ENCODE measurements around the gene YES1. TPM values are rescaled to one million over a fixed set of nuclear protein-coding genes. Genes with fewer than 3 reads are reported as not detected.
"Not testable (repeated sequence)": the region's sequence is repeated elsewhere in the genome, so short reads cannot be mapped to it uniquely, and the experiment has no call there.

YES1 gene
- total RNA-seq, 1 experiment from 2014 or later, result not detected

- Histone ChIP-seq H3K4me1 (ENCODE audit: low read length) (no peaks in the 10 kb centered on the region), H3K4me3 (ENCODE audit: low read length) (no peak overlapping the region), H3K9me3 (ENCODE audit: low read length) (no peaks in the 10 kb centered on the region), H3K27me3 (ENCODE audit: low read length) (no peaks in the 10 kb centered on the region), H3K9ac (ENCODE audit: low read length) (no peak overlapping the region), H3K4me2 (ENCODE audit: low read depth, low read length, poor library complexity, severe bottlenecking) (no peak overlapping the region), H3K79me2 (ENCODE audit: low read length) (no peaks in the 10 kb centered on the region), H3K9me2 (replicated peaks; ENCODE audit: insufficient read depth, low read length) (no peaks in the 10 kb centered on the region), H2AFZ (ENCODE audit: low read length) (no peak overlapping the region), H4K20me1 (ENCODE audit: insufficient read depth, low read depth, low read length) (no peaks in the 10 kb centered on the region), H3K36me3 (ENCODE audit: insufficient read depth, low read length) (no peaks in the 10 kb centered on the region), H3K27ac (ENCODE audit: low read length) (no peak overlapping the region)
- no peak for DNase-seq
Observed at GRCh38 chr18:784470-785172, 27.4 kb downstream of the YES1 start.

GRCh38 chr18:778194-778927, 33.7 kb downstream of the YES1 start:
- Histone ChIP-seq H3K27ac (ENCODE audit: low read length) (no peak overlapping the region), H3K9ac (ENCODE audit: low read length) (no peak overlapping the region), H3K79me2 (ENCODE audit: low read length) (no peaks in the 10 kb centered on the region), H3K4me2 (ENCODE audit: low read depth, low read length, poor library complexity, severe bottlenecking) (no peak overlapping the region), H3K9me2 (replicated peaks; ENCODE audit: insufficient read depth, low read length) (no peaks in the 10 kb centered on the region), H3K4me3 (ENCODE audit: low read length) (no peak overlapping the region), H4K20me1 (ENCODE audit: insufficient read depth, low read depth, low read length) (no peaks in the 10 kb centered on the region), H3K27me3 (ENCODE audit: low read length) (no peaks in the 10 kb centered on the region), H3K36me3 (ENCODE audit: insufficient read depth, low read length) (no peaks in the 10 kb centered on the region), H3K9me3 (ENCODE audit: low read length) (no peaks in the 10 kb centered on the region), H3K4me1 (ENCODE audit: low read length) (no peaks in the 10 kb centered on the region), H2AFZ (ENCODE audit: low read length) (no peak overlapping the region)
- no peak for DNase-seq

GRCh38 chr18:777021-777420, 35.0 kb downstream of the YES1 start:
- no peaks in the 10 kb centered on the region for H3K9me3 ChIP-seq (ENCODE audit: low read length)
- H3K4me1 ChIP-seq (ENCODE audit: low read length), result no peaks in the 10 kb centered on the region
- no peaks in the 10 kb centered on the region for H3K27me3 ChIP-seq (ENCODE audit: low read length)
- H3K9ac ChIP-seq (ENCODE audit: low read length), result no peak overlapping the region
- no peaks in the 10 kb centered on the region for H4K20me1 ChIP-seq (ENCODE audit: insufficient read depth, low read depth, low read length)
- no peak for DNase-seq
- H3K79me2 ChIP-seq (ENCODE audit: low read length), result no peaks in the 10 kb centered on the region
- no peak overlapping the region for H3K27ac ChIP-seq (ENCODE audit: low read length)
- H3K9me2 ChIP-seq (replicated peaks; ENCODE audit: insufficient read depth, low read length), result no peaks in the 10 kb centered on the region
- H3K4me2 ChIP-seq (ENCODE audit: low read depth, low read length, poor library complexity, severe bottlenecking), result no peak overlapping the region
- no peak overlapping the region for H3K4me3 ChIP-seq (ENCODE audit: low read length)
- H2AFZ ChIP-seq (ENCODE audit: low read length), result no peak overlapping the region
- no peaks in the 10 kb centered on the region for H3K36me3 ChIP-seq (ENCODE audit: insufficient read depth, low read length)

GRCh38 chr18:776044-776443, 36.0 kb downstream of the YES1 start:
- H3K4me1 ChIP-seq (ENCODE audit: low read length); H3K9ac ChIP-seq (ENCODE audit: low read length); H3K27me3 ChIP-seq (ENCODE audit: low read length); H3K4me2 ChIP-seq (ENCODE audit: low read depth, low read length, poor library complexity, severe bottlenecking); H4K20me1 ChIP-seq (ENCODE audit: insufficient read depth, low read depth, low read length); H2AFZ ChIP-seq (ENCODE audit: low read length); DNase-seq; H3K36me3 ChIP-seq (ENCODE audit: insufficient read depth, low read length); H3K27ac ChIP-seq (ENCODE audit: low read length); H3K79me2 ChIP-seq (ENCODE audit: low read length); H3K9me2 ChIP-seq (replicated peaks; ENCODE audit: insufficient read depth, low read length); H3K9me3 ChIP-seq (ENCODE audit: low read length); H3K4me3 ChIP-seq (ENCODE audit: low read length): not testable (repeated sequence)

GRCh38 chr18:774811-775210, 37.2 kb downstream of the YES1 start:
- Histone ChIP-seq H3K4me2 (ENCODE audit: low read depth, low read length, poor library complexity, severe bottlenecking) (no peak overlapping the region), H3K4me1 (ENCODE audit: low read length) (no peaks in the 10 kb centered on the region), H3K36me3 (ENCODE audit: insufficient read depth, low read length) (no peaks in the 10 kb centered on the region), H3K9me3 (ENCODE audit: low read length) (no peaks in the 10 kb centered on the region), H3K27ac (ENCODE audit: low read length) (no peak overlapping the region), H3K79me2 (ENCODE audit: low read length) (no peaks in the 10 kb centered on the region), H2AFZ (ENCODE audit: low read length) (no peak overlapping the region), H3K9ac (ENCODE audit: low read length) (no peak overlapping the region), H3K27me3 (ENCODE audit: low read length) (no peaks in the 10 kb centered on the region), H4K20me1 (ENCODE audit: insufficient read depth, low read depth, low read length) (no peaks in the 10 kb centered on the region), H3K9me2 (replicated peaks; ENCODE audit: insufficient read depth, low read length) (no peaks in the 10 kb centered on the region), H3K4me3 (ENCODE audit: low read length) (no peak overlapping the region)
- no peak for DNase-seq

GRCh38 chr18:773980-774624, 37.9 kb downstream of the YES1 start:
- Histone ChIP-seq H3K79me2 (ENCODE audit: low read length) (no peaks in the 10 kb centered on the region), H3K9ac (ENCODE audit: low read length) (no peak overlapping the region), H4K20me1 (ENCODE audit: insufficient read depth, low read depth, low read length) (no peaks in the 10 kb centered on the region), H3K27me3 (ENCODE audit: low read length) (no peaks in the 10 kb centered on the region), H3K4me3 (ENCODE audit: low read length) (no peak overlapping the region), H3K9me3 (ENCODE audit: low read length) (no peaks in the 10 kb centered on the region), H3K9me2 (replicated peaks; ENCODE audit: insufficient read depth, low read length) (no peaks in the 10 kb centered on the region), H3K4me2 (ENCODE audit: low read depth, low read length, poor library complexity, severe bottlenecking) (no peak overlapping the region), H3K36me3 (ENCODE audit: insufficient read depth, low read length) (no peaks in the 10 kb centered on the region), H3K4me1 (ENCODE audit: low read length) (no peaks in the 10 kb centered on the region), H2AFZ (ENCODE audit: low read length) (no peak overlapping the region), H3K27ac (ENCODE audit: low read length) (no peak overlapping the region)
- no peak for DNase-seq

GRCh38 chr18:770583-770961, 41.5 kb downstream of the YES1 start:
- no peaks in the 10 kb centered on the region for H3K4me1 ChIP-seq (ENCODE audit: low read length)
- H3K4me2 ChIP-seq (ENCODE audit: low read depth, low read length, poor library complexity, severe bottlenecking), result no peak overlapping the region
- H3K27ac ChIP-seq (ENCODE audit: low read length), result no peak overlapping the region
- DNase-seq, result no peak
- no peak overlapping the region for H3K4me3 ChIP-seq (ENCODE audit: low read length)
- H3K36me3 ChIP-seq (ENCODE audit: insufficient read depth, low read length), result no peaks in the 10 kb centered on the region
- H2AFZ ChIP-seq (ENCODE audit: low read length), result no peak overlapping the region
- H4K20me1 ChIP-seq (ENCODE audit: insufficient read depth, low read depth, low read length), result no peaks in the 10 kb centered on the region
- no peaks in the 10 kb centered on the region for H3K79me2 ChIP-seq (ENCODE audit: low read length)
- H3K9ac ChIP-seq (ENCODE audit: low read length), result no peak overlapping the region
- no peaks in the 10 kb centered on the region for H3K9me3 ChIP-seq (ENCODE audit: low read length)
- no peaks in the 10 kb centered on the region for H3K9me2 ChIP-seq (replicated peaks; ENCODE audit: insufficient read depth, low read length)
- H3K27me3 ChIP-seq (ENCODE audit: low read length), result no peaks in the 10 kb centered on the region

- DNase-seq, result no peak
- Histone ChIP-seq H3K36me3 (ENCODE audit: insufficient read depth, low read length) (no peaks in the 10 kb centered on the region), H3K4me2 (ENCODE audit: low read depth, low read length, poor library complexity, severe bottlenecking) (no peak overlapping the region), H2AFZ (ENCODE audit: low read length) (no peak overlapping the region), H3K4me3 (ENCODE audit: low read length) (no peak overlapping the region), H3K27ac (ENCODE audit: low read length) (no peak overlapping the region), H3K9me3 (ENCODE audit: low read length) (no peaks in the 10 kb centered on the region), H3K79me2 (ENCODE audit: low read length) (no peaks in the 10 kb centered on the region), H3K27me3 (ENCODE audit: low read length) (no peaks in the 10 kb centered on the region), H3K9ac (ENCODE audit: low read length) (no peak overlapping the region), H3K4me1 (ENCODE audit: low read length) (no peaks in the 10 kb centered on the region), H3K9me2 (replicated peaks; ENCODE audit: insufficient read depth, low read length) (no peaks in the 10 kb centered on the region), H4K20me1 (ENCODE audit: insufficient read depth, low read depth, low read length) (no peaks in the 10 kb centered on the region)
Observed at GRCh38 chr18:767961-768360, 44.1 kb downstream of the YES1 start.
